LHCN-M2 (cell line): ENCODE results near the gene F2. TPM values are rescaled to one million over a fixed set of nuclear protein-coding genes. Genes with fewer than 3 reads are reported as not detected.

Source experiments
- DNase-seq: peaks from one replicate; pipeline ENCODE4 v3.0.0-alpha.2; 2012; ENCODE audit warnings: low read depth
- total RNA-seq: library from RNA; depleted of rRNA; stranded (reverse); fragments of >200 nt; gene quantifications from 2 replicates; pipeline ENCODE4 v1.2.3, GENCODE V29; 2014; rRNA removed

The F2 gene
- total RNA-seq, 1 experiment from 2014 or later: not detected

DNA sequence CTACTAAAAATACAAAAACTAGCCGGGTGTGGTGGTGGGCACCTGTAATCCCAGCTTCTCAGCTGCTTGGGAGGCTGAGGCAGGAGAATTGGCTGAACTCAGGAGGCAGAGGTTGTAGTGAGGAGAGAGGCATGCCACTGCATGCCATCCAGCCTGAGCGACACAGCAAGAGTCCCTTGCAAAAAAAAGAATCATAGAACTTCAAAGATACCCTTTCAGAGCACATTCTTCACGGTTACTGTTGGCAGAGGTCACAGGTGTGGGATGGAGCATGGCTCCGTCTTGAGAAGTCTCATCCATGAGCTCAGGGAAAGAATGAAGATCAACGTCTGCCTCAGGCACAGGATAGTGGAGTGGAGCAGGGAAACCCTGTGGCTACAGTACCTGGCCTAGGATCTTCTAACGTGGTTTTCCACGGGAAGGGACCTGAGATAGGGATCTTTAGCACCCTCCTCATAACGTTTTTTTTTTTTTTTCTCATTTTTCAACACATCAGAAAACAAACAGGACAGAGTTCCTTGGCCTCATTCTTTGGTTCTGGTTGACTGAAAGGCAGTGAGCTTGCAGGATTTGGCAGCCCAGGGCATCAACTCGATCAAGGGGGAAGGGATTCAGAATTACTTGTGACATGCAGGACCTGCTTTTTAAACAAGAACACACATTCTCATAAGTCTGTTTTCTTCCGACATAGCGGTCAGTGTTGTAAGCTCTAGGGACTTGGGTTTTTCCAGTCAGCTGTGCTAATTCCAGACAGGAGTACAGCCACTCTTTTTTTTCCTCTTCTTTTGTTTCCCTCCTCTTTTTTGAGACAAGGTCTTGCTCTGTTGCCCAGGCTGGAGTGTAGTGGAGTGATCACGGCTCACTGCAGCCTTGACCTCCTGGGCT lies 22.8 kb downstream of the F2 start:
- DNase-seq: no peak

DNA sequence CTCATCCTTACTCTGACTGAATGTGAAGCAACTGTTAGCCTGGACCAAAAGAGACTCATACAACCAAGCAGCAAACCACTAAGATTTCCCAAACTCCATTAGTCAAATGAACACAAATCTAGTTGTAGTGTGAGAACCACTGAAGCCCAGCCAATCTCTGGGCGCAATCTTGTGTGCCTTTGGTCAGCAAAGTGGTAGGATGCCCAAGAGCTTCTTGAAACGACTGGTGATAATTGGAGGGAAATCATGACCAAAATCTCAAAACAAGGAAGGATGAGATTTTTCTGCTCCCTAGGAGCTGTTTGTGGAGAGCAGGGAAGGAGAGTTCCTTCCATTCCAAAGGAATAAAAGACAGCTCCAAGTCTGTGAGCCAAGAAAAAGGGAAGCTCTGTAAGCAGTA lies 24.0 kb downstream of the F2 start:
- no peak for DNase-seq

GRCh38 chr11:46743693-46744339 lies 24.8 kb downstream of the F2 start:
- DNase-seq: no peak

GRCh38 chr11:46745328-46745727 lies 26.3 kb downstream of the F2 start:
- no peak for DNase-seq

DNA sequence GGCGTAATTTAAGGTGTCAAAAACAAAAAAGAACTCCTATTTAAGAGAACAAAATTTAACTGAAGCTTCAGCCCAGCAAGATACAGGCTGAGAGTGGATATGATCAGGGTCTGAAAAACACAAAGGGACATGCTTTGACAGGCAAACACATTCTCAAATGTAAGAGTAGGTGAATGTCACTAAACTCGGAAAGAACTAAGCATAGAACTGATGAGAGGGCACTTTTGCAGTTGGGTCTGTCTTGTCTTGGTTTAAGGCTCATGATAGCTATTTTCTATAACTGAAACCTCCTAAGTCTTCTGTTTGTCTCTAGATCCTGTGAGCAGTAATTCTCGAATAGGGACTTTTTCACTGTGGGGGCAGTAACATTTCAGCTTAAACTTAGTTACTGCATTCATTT lies 27.0 kb downstream of the F2 start:
- no peak for DNase-seq

DNA sequence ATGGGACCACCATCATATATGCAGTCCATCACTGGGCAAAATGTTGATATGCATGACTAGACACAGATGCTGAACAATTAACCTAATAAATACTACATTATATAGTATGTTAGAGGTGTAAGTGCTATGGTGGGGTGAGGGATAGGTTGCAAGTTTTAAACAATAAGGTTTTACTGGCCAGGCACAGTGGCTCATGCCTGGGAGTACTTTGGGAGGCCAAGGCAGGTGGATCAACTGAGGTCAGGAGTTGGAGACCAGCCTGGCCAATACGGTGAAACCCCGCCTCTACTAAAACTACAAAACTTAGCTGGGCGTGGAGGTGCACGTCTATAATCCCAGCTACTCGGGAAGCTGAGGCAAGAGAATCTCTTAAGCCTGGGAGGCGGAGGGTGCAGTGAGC lies 28.1 kb downstream of the F2 start:
- DNase-seq: no peak

- no peak for DNase-seq
These were observed 36.9 kb downstream of the F2 start for GRCh38 chr11:46755962-46756361.

DNA sequence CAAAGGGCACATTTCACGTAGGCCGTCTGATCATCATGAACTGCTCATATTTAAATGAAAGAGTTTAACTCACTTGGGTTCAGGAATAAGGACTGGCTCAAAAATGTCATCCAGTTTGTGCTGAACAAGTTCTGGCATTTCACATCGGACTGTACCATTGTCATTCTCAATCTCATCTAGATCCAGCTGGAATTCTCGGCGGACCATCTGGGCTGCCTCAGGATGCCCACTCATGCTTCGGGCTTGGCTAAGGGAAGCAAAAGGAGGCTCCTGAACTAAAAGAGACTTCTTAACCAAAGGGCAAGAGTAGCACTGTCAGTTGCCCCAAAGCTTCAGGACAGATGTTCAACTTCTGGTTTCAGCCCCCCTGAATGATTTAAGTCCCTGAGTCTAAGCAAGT lies 40.2 kb downstream of the F2 start:
- no peak for DNase-seq

GRCh38 chr11:46760429-46761128 lies 41.6 kb downstream of the F2 start:
- peak; percentile 33 for DNase-seq

- DNase-seq: no peak
These were observed 42.8 kb downstream of the F2 start for GRCh38 chr11:46761807-46762206.

DNA sequence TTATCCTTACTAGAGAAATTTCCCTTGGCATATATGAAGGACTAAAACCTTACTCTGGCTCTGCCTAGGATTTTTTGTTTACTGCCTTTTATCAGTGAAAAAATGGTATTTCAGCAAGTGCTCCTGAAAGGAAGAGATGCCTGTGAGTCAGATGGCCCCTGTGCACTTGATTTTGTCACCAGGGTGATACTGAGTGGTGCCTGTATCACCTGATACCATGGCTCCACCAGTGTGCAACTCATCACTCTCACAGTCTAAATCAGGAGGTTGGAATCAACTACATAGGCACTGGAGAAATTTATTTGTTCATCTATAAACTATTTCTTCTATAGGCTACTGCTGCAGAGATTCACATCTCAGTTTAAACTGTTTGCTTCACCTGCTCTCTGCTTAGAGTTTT lies 43.2 kb downstream of the F2 start:
- no peak for DNase-seq

DNA sequence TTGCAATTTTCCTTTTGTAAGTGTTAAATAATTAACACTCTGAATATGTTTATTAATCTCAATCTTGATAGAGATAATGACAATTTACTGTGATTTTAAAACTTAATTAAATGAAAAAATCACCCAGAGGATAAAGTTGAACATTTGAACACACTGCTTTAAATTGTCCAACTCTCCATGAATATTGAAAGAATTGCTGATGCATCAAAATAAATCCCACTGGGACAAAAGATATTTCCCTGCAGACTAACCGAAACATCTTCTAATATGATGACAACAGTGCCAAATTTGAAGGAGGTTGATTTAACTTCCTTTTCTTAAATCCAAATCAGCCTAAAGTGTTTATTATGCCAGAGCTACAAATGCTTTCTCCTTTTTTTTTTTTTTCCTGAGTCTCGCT lies 47.6 kb downstream of the F2 start:
- no peak for DNase-seq

DNA sequence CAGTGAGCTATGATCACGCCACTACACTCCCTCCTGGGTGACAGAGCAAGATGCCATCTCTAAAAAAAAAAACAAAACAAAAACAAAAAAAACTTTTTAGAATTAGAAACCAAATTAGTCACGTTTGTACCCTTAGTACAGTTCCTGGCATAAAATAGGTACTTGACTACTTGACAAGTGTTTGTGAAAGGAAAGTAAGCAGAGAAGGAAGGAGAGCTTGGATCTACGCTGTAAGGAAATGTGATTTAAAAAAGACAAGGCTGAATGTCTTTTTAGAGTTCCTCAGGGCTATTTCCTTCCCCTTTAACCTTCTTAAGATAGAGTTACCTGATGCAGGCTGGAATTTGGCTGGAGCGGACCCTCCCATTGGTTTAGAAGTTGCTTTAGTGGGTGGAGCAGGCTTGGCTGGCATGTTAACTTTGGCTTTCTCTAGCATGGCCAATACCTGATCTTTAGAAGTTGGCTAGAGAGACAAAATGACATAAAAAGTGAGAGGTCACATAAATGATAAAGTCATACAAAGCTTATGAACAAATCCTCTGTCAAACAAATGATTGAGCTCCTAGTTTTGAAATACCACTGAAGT lies 50.7 kb downstream of the F2 start:
- DNase-seq: no peak

- no peak for DNase-seq
These were observed 57.9 kb downstream of the F2 start for GRCh38 chr11:46776878-46777277.

GRCh38 chr11:46778416-46778815 lies 59.4 kb downstream of the F2 start:
- no peak for DNase-seq

Other genes with a start within 250 kb of the F2 start
- gene AMBRA1, start 125.2 kb upstream of the F2 start, total RNA-seq: 19.8 and 20.9 TPM in 2 replicates
- 3.4 and 5.3 TPM in 2 replicates for gene HARBI1, start 102.0 kb upstream of the F2 start, total RNA-seq
- gene ATG13, start 101.7 kb upstream of the F2 start, total RNA-seq: 54.2 and 70.2 TPM in 2 replicates
- gene ARHGAP1, start 18.6 kb upstream of the F2 start, total RNA-seq: 31.0 and 33.0 TPM in 2 replicates
- gene ZNF408, start 18.2 kb upstream of the F2 start, total RNA-seq: 9.0 and 14.0 TPM in 2 replicates
- 101 and 115 TPM in 2 replicates for gene CKAP5, start 127.1 kb downstream of the F2 start, total RNA-seq
- gene LRP4, start 199.3 kb downstream of the F2 start, total RNA-seq: 1.3 and 1.4 TPM in 2 replicates
- gene CSTPP1, start 217.5 kb downstream of the F2 start, total RNA-seq: 20.7 and 25.2 TPM in 2 replicates